Testis (tissue), 5 donors: Measurements from ENCODE around the gene EPHA5. TPM values are rescaled to one million over a fixed set of nuclear protein-coding genes. Genes with fewer than 3 reads are reported as not detected.

Source experiments
- DNase-seq: peaks from one replicate; pipeline ENCODE4 v3.0.0-alpha.2; 2019
- H3K27ac ChIP-seq, 2 donors: fragments of 200-600 bp; sonication (generic); one replicate each; pipeline ENCODE4 v1.5.1; 2019
- H3K27me3 ChIP-seq: fragments of 200-600 bp; sonication (generic); one replicate; pipeline ENCODE4 v1.5.1; 2019
- H3K36me3 ChIP-seq: fragments of 200-600 bp; sonication (generic); one replicate; pipeline ENCODE4 v1.5.1; 2017; ENCODE audit warnings: low read depth; ENCODE audit errors: missing control alignments
- H3K4me1 ChIP-seq: fragments of 200-600 bp; sonication (generic); one replicate; pipeline ENCODE4 v1.5.1; 2019
- H3K4me3 ChIP-seq, 2 donors: fragments of 200-600 bp; sonication (generic); one replicate each; pipeline ENCODE4 v1.5.1; 2017 to 2019
- H3K9me3 ChIP-seq: fragments of 200-600 bp; sonication (generic); one replicate; pipeline ENCODE4 v1.5.1; 2017
- POLR2A ChIP-seq: fragments of 450-650 bp; IDR thresholded peaks from one replicate; pipeline ENCODE4 v1.6.1; 2017; ENCODE audit warnings: antibody characterized with exemption, mild to moderate bottlenecking, moderate library complexity
- WGBS, 2 donors: methylation state at CpG; one replicate each; pipeline ENCODE4 v1.1.5; 2018; 5-methylcytosine and 5-hydroxymethylcytosine counted together
- intact Hi-C: fragments of 100-400 bp; cut with DNase I; formaldehyde crosslinking; loops from one replicate; pipeline ENCODE4 v1.15.1; 2023; ENCODE audit warnings: low total_unique reads
- long read RNA-seq, 2 donors: transcript quantifications; one replicate each; lab custom pipeline, GENCODE V29; 2026
- polyA plus RNA-seq: library from polyadenylated mRNA; stranded (reverse); fragments of 350-450 nt; fragmentation: Illumina TruSeq; extraction: RNeasy Lipid Tissue Mini Kit (QIAGEN cat#74804); gene quantifications from one replicate; pipeline ENCODE4 v1.2.3, GENCODE V29; 2014; ENCODE audit warnings: low read depth, low replicate concordance; ENCODE audit not compliant: insufficient read depth
- total RNA-seq, 2 donors: library from RNA; depleted of rRNA; stranded (reverse); fragments of >200 nt; gene quantifications; one replicate each; pipeline ENCODE4 v1.2.3, GENCODE V29; 2016
- TF ChIP-seq, protein P1 (sequence below), 3 experiments: fragments of 450-650 bp in 2 of 3; fragments of 200-600 bp in 1 of 3; sonication (generic) in 1 of 3; IDR thresholded peaks; one replicate each; pipeline ENCODE4 v1.5.1; 2016 to 2019; ENCODE audit warnings: antibody characterized with exemption in 3 of 3, mild to moderate bottlenecking in 2 of 3, moderate library complexity in 1 of 3

EPHA5 gene
- total RNA-seq (1 to 10 TPM; 1.4 to 3.1 TPM), polyA plus RNA-seq (1.0 TPM)
- long read RNA-seq, donor 1: 0 reads
- long read RNA-seq, donor 2, partial matches to known transcripts: 11 of 11 reads
- long read RNA-seq, donor 2, other reads (novel, unspliced or antisense): 0 of 11 reads

DNA sequence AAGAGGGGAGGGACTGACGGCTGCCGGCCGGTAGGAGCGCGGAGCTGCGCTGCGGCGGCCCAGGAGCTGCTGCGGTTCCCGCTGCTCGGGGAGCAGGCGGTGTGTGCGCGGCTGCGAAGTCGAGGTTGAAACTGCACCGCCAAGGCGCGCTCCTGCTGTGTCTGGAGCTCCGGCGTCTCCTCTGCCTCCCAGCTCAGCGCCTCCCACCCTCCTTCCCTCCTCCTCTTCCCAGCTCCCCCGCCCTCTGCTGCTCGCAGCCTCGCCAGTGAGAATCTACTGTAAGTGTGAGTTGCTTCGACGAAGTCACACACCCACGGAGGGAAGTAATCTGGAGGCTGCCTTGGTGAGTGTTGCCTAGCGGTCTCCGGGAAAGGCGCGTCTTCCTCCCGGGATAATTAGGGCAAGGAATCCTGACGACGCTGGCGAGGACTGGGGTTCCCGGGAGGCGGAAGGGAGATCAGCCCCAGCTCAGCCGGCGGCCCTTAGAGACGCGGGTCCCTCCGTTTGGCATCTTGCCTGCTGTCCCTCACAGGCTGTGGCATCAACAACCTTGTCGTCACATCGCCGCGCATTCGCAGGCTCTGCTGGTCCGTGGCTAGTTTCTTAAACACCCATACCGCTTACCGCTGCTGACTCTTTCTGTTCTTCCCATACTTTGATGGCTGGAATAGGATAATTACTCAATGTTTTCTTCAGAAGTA lies at the start of gene EPHA5:
Gene EPHA5, minus strand, starts transcription at position 159 of the 701 bp plus-strand sequence. CDS start 747 bp downstream, outside the sequence.
- DNase-seq: peak; percentile 86
- 1% methylated on average over 38 to 51 of the region's 51 CpGs for WGBS, 2 donors
- Histone ChIP-seq H3K27me3 (no peaks in the 10 kb centered on the region), H3K4me1 (peaks cover 18% of the 10 kb centered on the region), H3K4me3 (peak within 1 kb of the TSS; percentile 36 to 59), H3K36me3 (no peaks in the 10 kb centered on the region), H3K27ac (peak within 1 kb of the TSS in 1 of 2 donors; percentile 26), H3K9me3 (no peaks in the 10 kb centered on the region)
- TF ChIP-seq POLR2A: no peak
- TF ChIP-seq, protein P1, sequence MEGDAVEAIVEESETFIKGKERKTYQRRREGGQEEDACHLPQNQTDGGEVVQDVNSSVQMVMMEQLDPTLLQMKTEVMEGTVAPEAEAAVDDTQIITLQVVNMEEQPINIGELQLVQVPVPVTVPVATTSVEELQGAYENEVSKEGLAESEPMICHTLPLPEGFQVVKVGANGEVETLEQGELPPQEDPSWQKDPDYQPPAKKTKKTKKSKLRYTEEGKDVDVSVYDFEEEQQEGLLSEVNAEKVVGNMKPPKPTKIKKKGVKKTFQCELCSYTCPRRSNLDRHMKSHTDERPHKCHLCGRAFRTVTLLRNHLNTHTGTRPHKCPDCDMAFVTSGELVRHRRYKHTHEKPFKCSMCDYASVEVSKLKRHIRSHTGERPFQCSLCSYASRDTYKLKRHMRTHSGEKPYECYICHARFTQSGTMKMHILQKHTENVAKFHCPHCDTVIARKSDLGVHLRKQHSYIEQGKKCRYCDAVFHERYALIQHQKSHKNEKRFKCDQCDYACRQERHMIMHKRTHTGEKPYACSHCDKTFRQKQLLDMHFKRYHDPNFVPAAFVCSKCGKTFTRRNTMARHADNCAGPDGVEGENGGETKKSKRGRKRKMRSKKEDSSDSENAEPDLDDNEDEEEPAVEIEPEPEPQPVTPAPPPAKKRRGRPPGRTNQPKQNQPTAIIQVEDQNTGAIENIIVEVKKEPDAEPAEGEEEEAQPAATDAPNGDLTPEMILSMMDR (IDR thresholded peaks at IDR 0.05): no peak
- intact Hi-C loops: no loop called here

DNA sequence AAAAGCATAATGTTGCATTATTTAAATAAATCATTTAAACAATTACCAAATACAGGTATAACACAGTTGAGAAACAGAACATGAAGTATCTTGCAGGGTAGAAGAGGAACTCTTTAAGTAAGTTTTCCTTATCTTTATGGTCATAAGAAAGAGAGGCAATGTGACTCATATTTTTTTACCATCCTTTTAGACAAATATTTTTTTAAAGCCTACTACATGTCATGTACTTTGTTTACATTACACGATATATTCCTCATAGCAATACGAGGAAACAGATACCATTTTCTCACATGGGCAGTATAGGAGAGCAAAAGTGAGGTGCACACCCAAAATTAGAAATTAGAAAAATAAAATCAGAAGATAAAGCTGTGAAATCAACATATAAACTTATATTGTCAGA lies 49.3 kb upstream of the EPHA5 start:
- Histone ChIP-seq H3K27me3 (no peaks in the 10 kb centered on the region), H3K4me1 (no peaks in the 10 kb centered on the region), H3K9me3 (no peaks in the 10 kb centered on the region), H3K36me3 (no peaks in the 10 kb centered on the region), H3K4me3 (no peak overlapping the region), H3K27ac (no peak overlapping the region)
- no peak for TF ChIP-seq POLR2A
- TF ChIP-seq, protein P1 (IDR thresholded peaks at IDR 0.05): no peak
- 83 to 87% methylated on average over 2 of the region's 2 CpGs for WGBS, 2 donors
- intact Hi-C loops: no loop called here
- DNase-seq: no peak

DNA sequence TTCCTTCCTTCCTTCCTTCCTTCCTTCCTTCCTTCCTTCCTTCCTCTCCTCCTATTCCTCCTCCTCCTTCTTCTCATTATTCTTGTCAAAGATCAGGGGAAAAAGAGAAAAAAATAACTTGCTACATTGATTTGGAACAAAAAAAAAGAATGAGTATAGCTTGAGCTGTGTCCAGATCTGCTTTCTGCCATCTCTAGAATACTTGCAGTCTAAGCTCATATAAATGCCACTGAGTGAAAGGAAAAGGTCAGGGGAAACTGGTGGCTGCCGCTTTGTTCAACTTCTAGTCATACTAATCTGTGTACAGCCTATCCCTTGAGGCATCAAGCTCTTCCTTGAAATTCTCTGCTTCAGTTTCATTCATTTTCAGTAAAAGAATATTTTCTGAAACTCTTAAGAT lies 28.3 kb upstream of the EPHA5 start:
- H3K9me3 ChIP-seq: no peaks in the 10 kb centered on the region
- 86 to 88% methylated on average over 1 of the region's 1 CpG for WGBS, 2 donors
- no peak for DNase-seq
- H3K4me1 ChIP-seq: no peaks in the 10 kb centered on the region
- H3K27ac ChIP-seq: no peak overlapping the region
- no peak for TF ChIP-seq POLR2A
- TF ChIP-seq, protein P1 (IDR thresholded peaks at IDR 0.05): no peak
- intact Hi-C loops: no loop called here
- H3K36me3 ChIP-seq: no peaks in the 10 kb centered on the region
- H3K27me3 ChIP-seq: no peaks in the 10 kb centered on the region
- H3K4me3 ChIP-seq: no peak overlapping the region

DNA sequence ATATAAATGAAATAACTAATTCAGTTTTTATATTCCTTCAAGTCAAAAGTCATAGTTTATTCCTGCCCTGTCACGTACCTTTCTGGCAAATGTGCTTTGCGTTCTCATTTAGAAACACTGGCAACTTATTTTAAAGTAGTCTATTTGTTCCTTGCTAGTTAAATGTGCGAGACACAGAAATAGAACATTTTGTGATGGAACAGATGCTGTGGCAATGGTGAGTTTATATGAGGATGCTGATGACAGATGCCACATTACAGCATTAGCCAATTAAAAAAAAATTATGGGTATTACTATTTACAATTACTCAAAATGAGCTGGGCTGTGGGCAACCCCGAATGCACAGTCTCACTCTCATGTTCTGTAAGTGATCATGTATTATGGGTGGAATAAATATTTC lies 26.1 kb upstream of the EPHA5 start:
- H3K36me3 ChIP-seq: no peaks in the 10 kb centered on the region
- 62 to 71% methylated on average over 4 of the region's 4 CpGs for WGBS, 2 donors
- H3K27ac ChIP-seq: no peak overlapping the region
- H3K4me1 ChIP-seq: no peaks in the 10 kb centered on the region
- TF ChIP-seq POLR2A: no peak
- H3K9me3 ChIP-seq: no peaks in the 10 kb centered on the region
- H3K27me3 ChIP-seq: no peaks in the 10 kb centered on the region
- intact Hi-C loops: no loop called here
- H3K4me3 ChIP-seq: no peak overlapping the region
- no peak for DNase-seq

DNA sequence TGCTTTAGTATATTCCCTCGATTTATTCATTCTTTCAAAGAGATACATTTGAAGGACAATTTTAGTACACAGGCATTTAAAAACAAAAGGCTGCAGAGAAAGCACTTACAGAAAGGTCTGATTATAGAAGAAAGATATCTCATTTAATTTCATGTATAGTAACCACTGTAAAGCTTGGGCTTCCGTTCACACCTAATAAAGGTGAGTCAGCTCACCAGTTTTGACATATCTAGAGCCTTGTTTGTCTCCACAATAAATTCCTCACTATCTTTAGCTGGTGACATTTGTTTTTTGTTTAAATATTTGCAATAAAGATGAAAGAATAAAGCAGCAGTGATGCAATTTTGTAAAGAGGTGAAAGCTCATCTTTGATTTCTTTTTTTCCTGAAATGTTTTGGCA lies 1.1 kb upstream of the EPHA5 start:
- Histone ChIP-seq H3K9me3 (no peaks in the 10 kb centered on the region), H3K4me1 (peaks cover 18% of the 10 kb centered on the region), H3K4me3 (no peak overlapping the region), H3K27me3 (no peaks in the 10 kb centered on the region), H3K27ac (no peak overlapping the region), H3K36me3 (no peaks in the 10 kb centered on the region)
- intact Hi-C loops: no loop called here
- TF ChIP-seq, protein P1 (IDR thresholded peaks at IDR 0.05): no peak
- no peak for TF ChIP-seq POLR2A
- 26 to 35% methylated on average over 2 of the region's 2 CpGs for WGBS, 2 donors
- no peak for DNase-seq
